Activated CD8-positive, alpha-beta T cell treated with anti-CD3 and anti-CD28 coated beads for 36 hours (primary cell): Measurements from ENCODE around the gene MARCHF3. TPM values are rescaled to one million over a fixed set of nuclear protein-coding genes. Genes with fewer than 3 reads are reported as not detected.
"Not testable (repeated sequence)": the region's sequence is repeated elsewhere in the genome, so short reads cannot be mapped to it uniquely, and the experiment has no call there.

Source experiments
- ATAC-seq: fragments of 200-7000 bp; cut with Tn5 transposase; one replicate; pipeline ENCODE4 v1.10.0; 2021; ENCODE audit warnings: mild to moderate bottlenecking, moderate library complexity
- CTCF ChIA-PET: fragments of 350-600 bp; sonication (Branson Sonifier 250); formaldehyde crosslinking; loops from one replicate; lab custom pipeline; 2021; ENCODE audit warnings: antibody characterized with exemption; lab: Charles Lee
- POLR2A ChIA-PET: fragments of 350-600 bp; sonication (Branson Sonifier 250); formaldehyde crosslinking; loops from one replicate; lab custom pipeline; 2021; ENCODE audit warnings: antibody characterized with exemption; lab: Charles Lee
- DNase-seq: peaks from one replicate; pipeline ENCODE4 v3.0.0-alpha.2; 2020
- H3K27ac Mint-ChIP-seq: one replicate; pipeline ENCODE4 v1.8.0; 2021; ENCODE audit warnings: mild to moderate bottlenecking, mixed read lengths
- H3K27me3 Mint-ChIP-seq: one replicate; pipeline ENCODE4 v1.8.0; 2021; ENCODE audit warnings: mixed read lengths
- H3K36me3 Mint-ChIP-seq: one replicate; pipeline ENCODE4 v1.8.0; 2021; ENCODE audit warnings: low read depth, mixed read lengths
- H3K4me1 Mint-ChIP-seq: one replicate; pipeline ENCODE4 v1.8.0; 2021; ENCODE audit warnings: low read depth, mixed read lengths
- H3K4me3 Mint-ChIP-seq: one replicate; pipeline ENCODE4 v1.8.0; 2021; ENCODE audit warnings: mild to moderate bottlenecking, moderate library complexity, mixed read lengths
- H3K9me3 Mint-ChIP-seq: one replicate; pipeline ENCODE4 v1.8.0; 2021; ENCODE audit warnings: mixed read lengths
- intact Hi-C: fragments of 100-400 bp; cut with micrococcal nuclease; formaldehyde crosslinking; loops from one replicate; pipeline ENCODE4 v1.10.0; 2022
- total RNA-seq, 2 experiments: library from RNA; stranded (reverse); gene quantifications; one replicate each; pipeline ENCODE4 v1.2.3, GENCODE V29; 2021
- TF ChIP-seq, protein P1 (sequence below): fragments of 200-600 bp; IDR thresholded peaks from one replicate; pipeline ENCODE4 v1.8.0; 2022; ENCODE audit warnings: antibody characterized with exemption, mild to moderate bottlenecking

Gene MARCHF3
- total RNA-seq, 2 experiments from 2014 or later: 6.1 TPM

DNA sequence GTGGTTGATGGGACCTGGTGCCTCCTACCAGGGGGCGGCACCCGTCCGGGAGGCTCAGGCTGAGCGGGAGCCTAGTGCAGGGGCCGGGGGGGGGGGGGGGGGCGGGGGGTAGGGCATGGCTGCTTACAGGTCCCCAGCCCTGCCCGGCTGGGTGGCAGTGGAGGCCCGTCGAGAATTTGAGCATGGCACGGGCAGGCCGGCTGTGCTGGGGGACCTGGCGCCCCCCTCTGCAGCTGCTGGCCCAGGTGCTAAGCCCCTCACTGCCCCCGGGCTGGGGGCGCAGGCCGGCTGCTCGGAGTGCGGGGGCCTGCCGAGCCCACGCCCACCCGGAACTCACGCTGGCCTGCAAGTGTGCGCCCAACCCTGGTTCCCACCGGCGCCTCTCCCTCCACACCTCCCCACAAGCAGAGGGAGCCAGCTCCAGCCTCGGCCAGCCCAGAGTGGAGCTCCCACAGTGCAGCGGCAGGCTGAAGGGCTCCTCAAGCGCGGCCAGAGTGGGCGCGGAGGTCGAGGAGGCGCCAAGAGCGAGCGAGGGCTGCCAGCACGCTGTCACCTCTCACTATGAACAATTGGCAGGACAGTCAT is 175.7 kb downstream of the MARCHF3 start:
- DNase-seq (no peak), ATAC-seq (no peak)
- ChIA-PET POLR2A (interaction anchor here (1.2 to 1.5 kb wide), 2 partner anchors 23 to 79 kb away, joined by 3 read pairs; no protein-coding TSS in a partner anchor), CTCF (interaction anchor here (1.1 to 1.6 kb wide), 4 partner anchors 75 to 197 kb away, joined by 3 to 4 read pairs (median 3); no protein-coding TSS in a partner anchor)
- TF ChIP-seq, protein P1, sequence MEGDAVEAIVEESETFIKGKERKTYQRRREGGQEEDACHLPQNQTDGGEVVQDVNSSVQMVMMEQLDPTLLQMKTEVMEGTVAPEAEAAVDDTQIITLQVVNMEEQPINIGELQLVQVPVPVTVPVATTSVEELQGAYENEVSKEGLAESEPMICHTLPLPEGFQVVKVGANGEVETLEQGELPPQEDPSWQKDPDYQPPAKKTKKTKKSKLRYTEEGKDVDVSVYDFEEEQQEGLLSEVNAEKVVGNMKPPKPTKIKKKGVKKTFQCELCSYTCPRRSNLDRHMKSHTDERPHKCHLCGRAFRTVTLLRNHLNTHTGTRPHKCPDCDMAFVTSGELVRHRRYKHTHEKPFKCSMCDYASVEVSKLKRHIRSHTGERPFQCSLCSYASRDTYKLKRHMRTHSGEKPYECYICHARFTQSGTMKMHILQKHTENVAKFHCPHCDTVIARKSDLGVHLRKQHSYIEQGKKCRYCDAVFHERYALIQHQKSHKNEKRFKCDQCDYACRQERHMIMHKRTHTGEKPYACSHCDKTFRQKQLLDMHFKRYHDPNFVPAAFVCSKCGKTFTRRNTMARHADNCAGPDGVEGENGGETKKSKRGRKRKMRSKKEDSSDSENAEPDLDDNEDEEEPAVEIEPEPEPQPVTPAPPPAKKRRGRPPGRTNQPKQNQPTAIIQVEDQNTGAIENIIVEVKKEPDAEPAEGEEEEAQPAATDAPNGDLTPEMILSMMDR: no peak
- H3K4me3 Mint-ChIP-seq: no peak overlapping the region
- no peaks in the 10 kb centered on the region for H3K27me3 Mint-ChIP-seq
- peaks cover 3% of the 10 kb centered on the region for H3K9me3 Mint-ChIP-seq
- intact Hi-C loops: no loop called here
- peaks cover 46% of the 10 kb centered on the region for H3K4me1 Mint-ChIP-seq
- no peak overlapping the region for H3K27ac Mint-ChIP-seq
- peaks cover 11% of the 10 kb centered on the region for H3K36me3 Mint-ChIP-seq

DNA sequence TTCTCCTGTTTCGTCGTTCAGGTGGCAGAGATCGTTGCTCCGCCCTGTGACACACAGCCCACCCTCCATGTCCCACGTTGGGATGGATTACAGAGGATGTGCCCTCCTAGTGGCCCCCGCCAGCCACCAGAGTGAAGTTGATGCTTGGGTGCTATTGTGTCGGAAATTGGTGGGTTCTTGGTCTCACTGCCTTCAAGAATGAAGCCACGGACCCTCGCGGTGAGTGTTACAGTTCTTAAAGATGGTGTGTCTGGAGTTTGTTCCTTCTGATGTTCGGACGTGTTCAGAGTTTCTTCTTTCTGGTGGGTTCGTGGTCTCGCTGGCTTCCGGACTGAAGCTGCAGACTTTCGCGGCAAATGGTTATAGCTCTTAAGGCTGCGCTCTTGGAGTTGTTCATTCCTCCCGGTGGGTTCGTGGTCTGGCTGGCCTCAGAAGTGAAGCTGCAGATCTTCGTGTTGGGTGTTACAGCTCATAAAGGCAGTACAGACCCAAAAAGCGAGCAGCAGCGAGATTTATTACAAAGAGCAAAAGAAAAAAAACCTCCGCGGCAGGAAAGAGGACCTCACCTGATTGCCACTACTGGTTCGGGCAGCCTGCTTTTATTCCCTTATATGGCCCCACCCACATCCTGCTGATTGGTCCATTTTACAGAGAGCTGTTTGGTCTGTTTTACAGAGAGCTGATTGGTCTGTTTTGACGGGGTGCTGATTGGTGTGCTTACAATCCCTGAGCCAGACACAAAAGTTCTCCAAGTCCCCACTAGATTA is 176.6 kb downstream of the MARCHF3 start:
- H3K9me3 Mint-ChIP-seq, intact Hi-C loops, H3K27me3 Mint-ChIP-seq: not testable (repeated sequence)
- Mint-ChIP-seq H3K4me3 (peak overlapping the region; percentile 79), H3K36me3 (peaks cover 11% of the 10 kb centered on the region), H3K27ac (peak overlapping the region; percentile 94), H3K4me1 (peaks cover 46% of the 10 kb centered on the region)
- ATAC-seq: peak; percentile 69
- CTCF ChIA-PET: interaction anchor here (0.7 to 2.3 kb wide), 7 partner anchors 74 to 199 kb away, joined by 3 to 7 read pairs (median 3); no protein-coding TSS in a partner anchor
- POLR2A ChIA-PET: interaction anchor here (0.6 to 1.5 kb wide), 7 partner anchors 24 to 400 kb away, joined by 3 to 5 read pairs (median 3); partner anchors contain the start of gene C5orf63
- peak; percentile 73 for DNase-seq

DNA sequence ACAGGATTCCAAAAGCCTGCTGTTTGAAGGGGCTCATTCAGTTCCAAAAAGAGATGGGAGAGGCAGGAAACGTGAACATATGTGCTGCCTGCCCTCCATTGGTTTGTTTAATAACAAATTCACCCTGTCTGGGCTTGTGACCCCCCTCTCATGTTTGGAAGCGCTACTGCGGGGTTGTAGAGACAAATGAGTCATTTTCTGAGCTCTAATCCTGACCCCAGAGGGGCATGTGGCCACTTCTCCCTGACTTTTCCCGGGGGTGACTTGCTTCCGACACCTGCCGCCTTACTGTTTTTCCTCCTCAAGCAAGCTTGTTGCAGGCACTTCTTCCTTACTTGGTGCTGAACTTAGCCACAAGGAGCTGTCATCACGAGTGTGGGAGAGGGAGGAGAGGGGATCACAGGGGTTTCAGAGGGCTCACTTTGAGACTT is 177.5 kb downstream of the MARCHF3 start:
- ATAC-seq (peak; percentile 8), DNase-seq (peak; percentile 24)
- H3K27me3 Mint-ChIP-seq: no peaks in the 10 kb centered on the region
- peak overlapping the region; percentile 94 for H3K27ac Mint-ChIP-seq
- peaks cover 11% of the 10 kb centered on the region for H3K36me3 Mint-ChIP-seq
- intact Hi-C loops: no loop called here
- TF ChIP-seq, protein P1: no peak
- peak overlapping the region; percentile 79 for H3K4me3 Mint-ChIP-seq
- peaks cover 3% of the 10 kb centered on the region for H3K9me3 Mint-ChIP-seq
- peaks cover 51% of the 10 kb centered on the region for H3K4me1 Mint-ChIP-seq
- CTCF ChIA-PET: interaction anchor here (1.4 to 2.3 kb wide), 5 partner anchors 44 to 198 kb away, joined by 3 to 7 read pairs (median 4); no protein-coding TSS in a partner anchor
- POLR2A ChIA-PET: interaction anchor here (0.9 to 1.3 kb wide), 4 partner anchors 73 to 179 kb away, joined by 3 to 5 read pairs (median 4); no protein-coding TSS in a partner anchor

DNA sequence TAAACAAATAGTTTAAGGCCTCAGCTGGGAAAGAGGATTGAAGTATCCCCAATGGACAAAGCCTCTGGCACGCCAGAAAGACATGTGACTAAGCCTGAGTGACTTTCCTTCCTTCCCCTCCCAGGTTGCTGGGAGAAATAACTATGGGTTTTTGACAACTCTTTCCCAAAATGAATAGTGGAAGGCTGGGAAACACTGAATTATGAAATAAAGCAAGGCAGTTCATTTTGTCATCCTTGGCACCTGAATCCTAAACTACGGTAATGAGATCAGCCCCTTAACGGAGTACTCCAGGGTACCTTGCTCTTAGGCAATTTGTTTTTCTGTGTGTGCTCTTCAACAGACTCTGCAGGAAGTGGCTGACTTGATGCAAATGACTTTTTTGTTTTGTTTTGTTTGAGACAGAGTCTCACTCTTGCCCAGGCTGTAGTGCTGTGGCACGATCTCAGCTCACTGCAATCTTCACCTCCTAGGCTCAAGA is 178.2 kb downstream of the MARCHF3 start:
- peak; percentile 21 for DNase-seq
- TF ChIP-seq, protein P1: no peak
- H3K4me3 Mint-ChIP-seq: peak overlapping the region; percentile 79
- ATAC-seq: peak; percentile 57
- peak overlapping the region; percentile 94 for H3K27ac Mint-ChIP-seq
- intact Hi-C loops: no loop called here
- ChIA-PET CTCF (interaction anchor here (1.3 to 2.3 kb wide), 4 partner anchors 43 to 197 kb away, joined by 3 to 7 read pairs (median 4); no protein-coding TSS in a partner anchor), POLR2A (interaction anchor here (1.2 kb wide), 1 partner anchor 74 kb away, joined by 4 read pairs; no protein-coding TSS in a partner anchor)
- H3K36me3 Mint-ChIP-seq: peaks cover 11% of the 10 kb centered on the region
- no peaks in the 10 kb centered on the region for H3K27me3 Mint-ChIP-seq
- peaks cover 3% of the 10 kb centered on the region for H3K9me3 Mint-ChIP-seq
- peaks cover 59% of the 10 kb centered on the region for H3K4me1 Mint-ChIP-seq

DNA sequence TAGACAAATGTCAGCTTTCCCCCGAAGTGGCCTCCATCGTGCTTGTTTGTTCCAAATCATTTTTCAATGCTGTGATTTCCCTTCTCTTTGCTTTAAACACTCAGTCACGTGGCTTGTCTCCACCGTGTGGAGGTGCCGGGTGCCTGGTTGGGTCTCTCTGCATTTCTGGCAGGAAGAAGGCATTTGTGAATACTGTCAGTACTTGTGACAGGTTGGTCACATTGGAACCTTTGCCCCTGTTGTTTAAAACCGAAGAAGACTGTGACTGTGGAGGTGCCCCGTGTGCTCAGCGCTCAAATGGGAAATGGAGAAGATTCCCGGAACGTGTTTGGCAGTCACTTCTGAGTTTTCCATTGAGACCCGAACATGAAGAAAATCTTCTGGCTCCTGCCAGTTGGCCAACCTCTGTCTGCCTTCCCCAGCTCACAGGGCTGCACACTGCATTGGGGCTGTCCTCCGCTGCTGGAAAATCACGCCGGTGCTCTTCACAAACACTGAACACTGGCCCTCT is 178.8 kb downstream of the MARCHF3 start:
- CTCF ChIA-PET: interaction anchor here (1.3 to 1.4 kb wide), 2 partner anchors 43 to 70 kb away, joined by 3 read pairs; no protein-coding TSS in a partner anchor
- peak; percentile 34 for DNase-seq
- no peak overlapping the region for H3K4me3 Mint-ChIP-seq
- peaks cover 64% of the 10 kb centered on the region for H3K4me1 Mint-ChIP-seq
- peaks cover 3% of the 10 kb centered on the region for H3K9me3 Mint-ChIP-seq
- ATAC-seq: no peak
- TF ChIP-seq, protein P1: no peak
- no peak overlapping the region for H3K27ac Mint-ChIP-seq
- peaks cover 8% of the 10 kb centered on the region for H3K36me3 Mint-ChIP-seq
- POLR2A ChIA-PET: interaction anchor here (1.2 kb wide), 1 partner anchor 74 kb away, joined by 4 read pairs; no protein-coding TSS in a partner anchor
- H3K27me3 Mint-ChIP-seq: no peaks in the 10 kb centered on the region
- intact Hi-C loops: no loop called here
